ENCODE results near the gene RAP1GAP.

GRCh38 chr1:21681426-21681825 lies 12.3 kb upstream of the RAP1GAP start:
- no peak for TF ChIP-seq POLR2AphosphoS5 (IDR thresholded peaks at IDR 0.05)
- no peak for TF ChIP-seq POLR2A (IDR thresholded peaks at IDR 0.05)
